GM12878 (cell line): ENCODE results near the gene ELF2. TPM values are rescaled to one million over a fixed set of nuclear protein-coding genes. Genes with fewer than 3 reads are reported as not detected.

Experiments used
- ATF7 ChIP-seq: fragments of 450-650 bp; IDR thresholded peaks from 2 replicates; pipeline ENCODE4 v1.6.1; 2016; ENCODE audit warnings: low read depth, mild to moderate bottlenecking
- CHD2 ChIP-seq: IDR thresholded peaks from 2 replicates; pipeline ENCODE4 v1.6.1; 2011; ENCODE audit warnings: low read depth, low read length, improper control_type of control experiment, borderline replicate concordance
- CHD4 ChIP-seq: fragments of 200-600 bp; sonication (generic); IDR thresholded peaks from 2 replicates; pipeline ENCODE4 v1.6.1; 2016; ENCODE audit warnings: mild to moderate bottlenecking
- ETV6 ChIP-seq, 2 experiments: fragments of 450-650 bp in 1 of 2; IDR thresholded peaks in 1 of 2; conservative IDR thresholded peaks in 1 of 2; 2 replicates each; pipeline ENCODE4 v1.6.1; 2014; ENCODE audit warnings: antibody characterized with exemption in 1 of 2, borderline replicate concordance in 1 of 2, low read depth in 1 of 2, mild to moderate bottlenecking in 1 of 2, moderate library complexity in 1 of 2
- HDGF ChIP-seq: fragments of 450-650 bp; IDR thresholded peaks from 2 replicates; pipeline ENCODE4 v1.6.1; 2016; ENCODE audit warnings: antibody characterized with exemption
- NR2F1 ChIP-seq: fragments of 450-650 bp; conservative IDR thresholded peaks from 2 replicates; pipeline ENCODE4 v1.6.1; 2017; ENCODE audit warnings: mild to moderate bottlenecking
- SIX5 ChIP-seq: IDR thresholded peaks from 2 replicates; pipeline ENCODE4 v1.6.1; 2011; ENCODE audit warnings: mild to moderate bottlenecking, low read depth, low read length, moderate library complexity; ENCODE audit not compliant: severe bottlenecking
- SP1 ChIP-seq: IDR thresholded peaks from one replicate; pipeline ENCODE4 v1.6.1; 2011; ENCODE audit warnings: low read depth, low read length
- STAT3 ChIP-seq: IDR thresholded peaks from 2 replicates; pipeline ENCODE4 v1.6.1; 2011; ENCODE audit warnings: low read depth, low read length, improper control_type of control experiment
- TCF3 ChIP-seq: IDR thresholded peaks from 2 replicates; pipeline ENCODE4 v1.6.1; 2012; ENCODE audit warnings: low read depth, mild to moderate bottlenecking, low read length, borderline replicate concordance; ENCODE audit not compliant: insufficient read depth
- TCF7 ChIP-seq: IDR thresholded peaks from 2 replicates; pipeline ENCODE4 v1.6.1; 2014; ENCODE audit warnings: antibody characterized with exemption, borderline replicate concordance
- ZSCAN29 ChIP-seq: fragments of 450-650 bp; IDR thresholded peaks from 2 replicates; pipeline ENCODE4 v1.6.1; 2017; ENCODE audit warnings: mild to moderate bottlenecking, moderate library complexity
- polyA plus RNA-seq, 11 experiments: library from polyadenylated mRNA; depleted of rRNA in 4 of 11; unstranded in 6 of 11; stranded (reverse) in 5 of 11; fragments of >200 nt; fragmentation: Nextera tagmentation in 4 of 11; fragmentation: Illumina TruSeq in 1 of 11; extraction: Ambion mirVana in 4 of 11; extraction: Trizol in 1 of 11; gene quantifications; 1 replicate in 1 of 11; 2 replicates in 10 of 11; pipeline versions ENCODE4 v1.2.1 to v1.2.3, GENCODE V29; 2011 to 2016; ENCODE audit warnings: inconsistent platforms in 2 of 11, missing spikeins in 2 of 11, low read depth in 1 of 11
- total RNA-seq, 4 experiments: library from RNA; depleted of rRNA in 3 of 4; stranded (reverse); fragments of >200 nt in 3 of 4; fragmentation: Illumina TruSeq in 1 of 4; extraction: Trizol in 1 of 4; gene quantifications; 2 replicates each; pipeline versions ENCODE4 v1.2.1 to v1.2.3, GENCODE V29; 2013 to 2021
- TF ChIP-seq, protein P1 (sequence below): fragments of 150-350 bp; IDR thresholded peaks from 2 replicates; pipeline ENCODE4 v1.6.1; 2016; ENCODE audit warnings: low read depth, low read length

The ELF2 gene
- total and polyA plus RNA-seq, 10 of the 15 experiments (the other 5 are each of a cell fraction or from before 2014, with no cell fraction given) = 10.5 to 30.1 (median 20.5) TPM

DNA sequence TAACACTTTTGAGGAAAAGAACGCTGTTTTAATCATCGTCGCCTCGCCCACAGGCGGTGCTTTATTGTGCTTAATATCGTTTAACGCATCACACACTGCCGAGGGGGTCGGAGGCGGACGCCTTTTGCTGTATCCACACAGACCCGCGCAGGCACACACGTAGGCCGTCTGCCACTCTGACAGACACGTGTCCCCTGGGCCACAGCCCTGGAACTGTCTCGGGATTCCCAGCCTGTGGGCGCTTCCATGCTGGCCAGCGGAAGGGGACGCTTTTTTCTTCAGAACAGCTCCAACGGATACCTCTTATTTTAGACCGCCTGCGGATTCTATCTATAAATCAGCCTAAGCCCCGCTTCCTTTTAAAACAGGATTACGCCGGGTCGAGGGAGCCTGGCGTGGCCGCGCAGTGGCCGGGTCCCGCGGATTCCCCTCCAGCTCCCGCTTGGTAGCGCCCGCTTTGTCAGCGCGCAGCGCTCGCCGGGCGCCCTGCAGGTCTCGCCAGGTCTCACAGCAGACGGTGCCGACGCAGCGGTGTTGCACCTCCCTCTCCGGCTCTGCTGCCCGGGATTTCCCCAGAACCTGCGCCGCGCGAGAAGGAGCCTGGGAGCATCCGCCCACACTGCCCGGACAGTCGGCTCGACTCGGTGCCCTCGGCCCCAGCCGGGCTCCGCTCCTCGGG is 161.6 kb downstream of the ELF2 start, which contains the start of gene NOCT (continued):
- TF ChIP-seq, protein P1, sequence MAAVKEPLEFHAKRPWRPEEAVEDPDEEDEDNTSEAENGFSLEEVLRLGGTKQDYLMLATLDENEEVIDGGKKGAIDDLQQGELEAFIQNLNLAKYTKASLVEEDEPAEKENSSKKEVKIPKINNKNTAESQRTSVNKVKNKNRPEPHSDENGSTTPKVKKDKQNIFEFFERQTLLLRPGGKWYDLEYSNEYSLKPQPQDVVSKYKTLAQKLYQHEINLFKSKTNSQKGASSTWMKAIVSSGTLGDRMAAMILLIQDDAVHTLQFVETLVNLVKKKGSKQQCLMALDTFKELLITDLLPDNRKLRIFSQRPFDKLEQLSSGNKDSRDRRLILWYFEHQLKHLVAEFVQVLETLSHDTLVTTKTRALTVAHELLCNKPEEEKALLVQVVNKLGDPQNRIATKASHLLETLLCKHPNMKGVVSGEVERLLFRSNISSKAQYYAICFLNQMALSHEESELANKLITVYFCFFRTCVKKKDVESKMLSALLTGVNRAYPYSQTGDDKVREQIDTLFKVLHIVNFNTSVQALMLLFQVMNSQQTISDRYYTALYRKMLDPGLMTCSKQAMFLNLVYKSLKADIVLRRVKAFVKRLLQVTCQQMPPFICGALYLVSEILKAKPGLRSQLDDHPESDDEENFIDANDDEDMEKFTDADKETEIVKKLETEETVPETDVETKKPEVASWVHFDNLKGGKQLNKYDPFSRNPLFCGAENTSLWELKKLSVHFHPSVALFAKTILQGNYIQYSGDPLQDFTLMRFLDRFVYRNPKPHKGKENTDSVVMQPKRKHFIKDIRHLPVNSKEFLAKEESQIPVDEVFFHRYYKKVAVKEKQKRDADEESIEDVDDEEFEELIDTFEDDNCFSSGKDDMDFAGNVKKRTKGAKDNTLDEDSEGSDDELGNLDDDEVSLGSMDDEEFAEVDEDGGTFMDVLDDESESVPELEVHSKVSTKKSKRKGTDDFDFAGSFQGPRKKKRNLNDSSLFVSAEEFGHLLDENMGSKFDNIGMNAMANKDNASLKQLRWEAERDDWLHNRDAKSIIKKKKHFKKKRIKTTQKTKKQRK = no peak
- TF ChIP-seq STAT3 (no peak), ETV6 (conservative IDR thresholded peaks at IDR 0.05 in 1 of 2, IDR thresholded peaks at IDR 0.05 in 1 of 2; ENCODE audit: borderline replicate concordance in 1 of 2, low read depth in 1 of 2) (no peak), ATF7 (peak; percentile 100), HDGF (no peak), TCF7 (no peak), NR2F1 (no peak), SP1 (no peak), CHD4 (no peak), CHD2 (peak; percentile 89), SIX5 (peak; percentile 55), TCF3 (peak; percentile 80; the same call in 1 of the 2 replicates), ZSCAN29 (no peak)
